Astrocyte (in vitro differentiated cells and primary cell): Measurements from ENCODE around the gene FAM168A.

Experiments
- CTCF ChIP-seq: IDR thresholded peaks from 2 replicates; pipeline ENCODE4 v1.5.1; 2011; ENCODE audit warnings: low read depth, mild to moderate bottlenecking, inconsistent platforms, low read length, moderate library complexity; ENCODE audit not compliant: insufficient read depth
- EZH2 ChIP-seq: IDR thresholded peaks from 2 replicates; pipeline ENCODE4 v1.6.1; 2012; ENCODE audit warnings: mild to moderate bottlenecking, low read length, inconsistent platforms; ENCODE audit not compliant: insufficient read depth

- no peak for TF ChIP-seq CTCF
- TF ChIP-seq EZH2: no peak
These were observed 11.9 kb downstream of the FAM168A start for GRCh38 chr11:73585834-73586575.
